GM21737 (cell line): Measurements from ENCODE around the gene FH.

Experiments used
- ATAC-seq: cut with Tn5 transposase; IDR thresholded peaks from one replicate; pipeline ENCODE4 v1.9.1; 2021; ENCODE audit warnings: mild to moderate bottlenecking, moderate library complexity; ENCODE audit not compliant: unreplicated experiment

The FH gene

GRCh38 chr1:241460098-241460873, 59.3 kb downstream of the FH start:
- ATAC-seq, result no peak

- no peak for ATAC-seq
These were observed 60.3 kb downstream of the FH start for GRCh38 chr1:241459186-241459802.

- no peak for ATAC-seq
These were observed 62.1 kb downstream of the FH start for GRCh38 chr1:241457421-241457820.

GRCh38 chr1:241456743-241457142, 62.8 kb downstream of the FH start:
- ATAC-seq, result no peak

GRCh38 chr1:241453732-241454131, 65.8 kb downstream of the FH start:
- no peak for ATAC-seq

GRCh38 chr1:241451956-241452355, 67.6 kb downstream of the FH start:
- ATAC-seq, result no peak
